ENCODE results near the gene HRAS. TPM values are rescaled to one million over a fixed set of nuclear protein-coding genes. Genes with fewer than 3 reads are reported as not detected.

HRAS gene
- total and polyA plus RNA-seq, 10 of the 15 experiments (the other 5 are each of a cell fraction or from before 2014, with no cell fraction given): 2.8 to 72.4 (median 31.7) TPM

DNA sequence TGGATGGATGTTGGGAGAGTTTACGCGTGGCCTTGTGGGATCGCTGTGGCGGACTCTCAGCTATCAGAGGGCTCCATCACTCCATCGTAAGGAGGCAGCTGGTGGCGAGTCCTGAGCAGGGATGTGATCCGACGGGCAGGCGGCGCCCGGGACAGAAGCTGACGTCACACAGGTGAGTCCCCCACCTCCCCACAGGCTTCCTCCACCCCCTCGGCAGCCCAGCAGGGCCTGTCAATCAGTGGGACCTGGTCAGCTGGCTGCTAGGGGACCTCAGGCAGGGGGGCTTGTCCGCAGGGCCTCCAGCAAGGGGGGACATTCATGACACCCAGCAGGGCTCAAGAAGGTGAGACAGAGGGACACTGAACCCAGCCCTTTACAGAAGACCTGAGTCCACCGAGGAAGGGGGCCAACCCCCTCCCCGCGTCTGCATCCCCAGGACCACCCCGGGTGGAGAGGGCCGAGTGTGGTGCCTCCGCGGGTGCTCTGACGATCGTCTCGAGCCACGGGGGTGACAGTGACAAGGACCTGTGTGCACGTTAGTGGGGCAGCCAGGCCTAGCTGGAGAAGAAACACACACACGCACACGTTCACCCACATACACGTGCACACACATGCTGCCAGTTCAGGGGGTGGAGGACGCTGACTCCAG lies 7.1 kb downstream of the HRAS start:
- intact Hi-C loops (cut with micrococcal nuclease; ENCODE audit: unreplicated experiment): no loop called here
- Histone ChIP-seq H3K9ac (ENCODE audit: control insufficient read depth, insufficient read depth, low read length) (no peak overlapping the region), H3K27ac (ENCODE audit: control insufficient read depth, insufficient read depth) (no peak overlapping the region), H3K4me2 (ENCODE audit: control insufficient read depth, insufficient read depth) (no peak overlapping the region), H3K4me3 (no peak overlapping the region), H3K79me2 (ENCODE audit: control insufficient read depth, insufficient read depth, low read length) (no peaks in the 10 kb centered on the region), H3K4me1 (ENCODE audit: control insufficient read depth, insufficient read depth, low read length) (no peaks in the 10 kb centered on the region), H2AFZ (ENCODE audit: control insufficient read depth, low read depth, low read length) (no peak overlapping the region), H3K27me3 (replicated peaks in 1 of 2; ENCODE audit: control insufficient read depth in 2 of 2, insufficient read depth in 2 of 2, low read length in 1 of 2) (no peaks in the 10 kb centered on the region), H4K20me1 (ENCODE audit: control insufficient read depth, insufficient read depth) (no peaks in the 10 kb centered on the region), H3K36me3 (ENCODE audit: control insufficient read depth in 2 of 2, insufficient read depth in 2 of 2, low read length in 1 of 2) (peaks cover 0 to 10% of the 10 kb centered on the region in 2 experiments; a peak in 2 of 4 replicates), H3K9me3 (replicated peaks; ENCODE audit: control insufficient read depth, insufficient read depth, low read length) (no peaks in the 10 kb centered on the region)
- TF ChIP-seq, protein P1, sequence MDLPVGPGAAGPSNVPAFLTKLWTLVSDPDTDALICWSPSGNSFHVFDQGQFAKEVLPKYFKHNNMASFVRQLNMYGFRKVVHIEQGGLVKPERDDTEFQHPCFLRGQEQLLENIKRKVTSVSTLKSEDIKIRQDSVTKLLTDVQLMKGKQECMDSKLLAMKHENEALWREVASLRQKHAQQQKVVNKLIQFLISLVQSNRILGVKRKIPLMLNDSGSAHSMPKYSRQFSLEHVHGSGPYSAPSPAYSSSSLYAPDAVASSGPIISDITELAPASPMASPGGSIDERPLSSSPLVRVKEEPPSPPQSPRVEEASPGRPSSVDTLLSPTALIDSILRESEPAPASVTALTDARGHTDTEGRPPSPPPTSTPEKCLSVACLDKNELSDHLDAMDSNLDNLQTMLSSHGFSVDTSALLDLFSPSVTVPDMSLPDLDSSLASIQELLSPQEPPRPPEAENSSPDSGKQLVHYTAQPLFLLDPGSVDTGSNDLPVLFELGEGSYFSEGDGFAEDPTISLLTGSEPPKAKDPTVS (IDR thresholded peaks at IDR 0.05; ENCODE audit: low read depth, low read length): no peak
- TF ChIP-seq RAD51 (IDR thresholded peaks at IDR 0.05) (no peak), RELA (IDR thresholded peaks at IDR 0.05; ENCODE audit: borderline replicate concordance, partially characterized antibody) (no peak)
- TF ChIP-seq, protein P2, sequence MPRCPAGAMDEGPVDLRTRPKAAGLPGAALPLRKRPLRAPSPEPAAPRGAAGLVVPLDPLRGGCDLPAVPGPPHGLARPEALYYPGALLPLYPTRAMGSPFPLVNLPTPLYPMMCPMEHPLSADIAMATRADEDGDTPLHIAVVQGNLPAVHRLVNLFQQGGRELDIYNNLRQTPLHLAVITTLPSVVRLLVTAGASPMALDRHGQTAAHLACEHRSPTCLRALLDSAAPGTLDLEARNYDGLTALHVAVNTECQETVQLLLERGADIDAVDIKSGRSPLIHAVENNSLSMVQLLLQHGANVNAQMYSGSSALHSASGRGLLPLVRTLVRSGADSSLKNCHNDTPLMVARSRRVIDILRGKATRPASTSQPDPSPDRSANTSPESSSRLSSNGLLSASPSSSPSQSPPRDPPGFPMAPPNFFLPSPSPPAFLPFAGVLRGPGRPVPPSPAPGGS (IDR thresholded peaks at IDR 0.05; ENCODE audit: borderline replicate concordance, insufficient read depth, low read depth, low read length, poor library complexity, severe bottlenecking): no peak
- FAIRE-seq (no peak), DNase-seq (ENCODE audit: low read depth, low spot score) (no peak), ATAC-seq (no peak)
- CTCF ChIA-PET: no interaction called here
- RAD21 ChIA-PET (ENCODE audit: unreplicated experiment): no interaction called here
- BruUV-seq (replicated peaks): no TSS peak
- SMC1A ChIA-PET (ENCODE audit: uncharacterized antibody, unreplicated experiment): no interaction called here
- in situ Hi-C loops (cut with MboI): no loop called here
- POLR2A ChIA-PET: interaction anchor here (1.0 kb wide), 1 partner anchor 193 kb away, joined by 5 read pairs; no protein-coding TSS in a partner anchor
- 76% methylated on average over 30 of the region's 30 CpGs for WGBS (ENCODE audit: insufficient coverage, insufficient replicate concordance, low lambda C conversion rate, missing lambda C conversion rate)
